ENCODE data around the gene DDX20. TPM values are rescaled to one million over a fixed set of nuclear protein-coding genes. Genes with fewer than 3 reads are reported as not detected.

DDX20 gene
- total RNA-seq, 4 donors from 2014 or later, result 11.9 to 21.5 (median 16.2) TPM

DNA sequence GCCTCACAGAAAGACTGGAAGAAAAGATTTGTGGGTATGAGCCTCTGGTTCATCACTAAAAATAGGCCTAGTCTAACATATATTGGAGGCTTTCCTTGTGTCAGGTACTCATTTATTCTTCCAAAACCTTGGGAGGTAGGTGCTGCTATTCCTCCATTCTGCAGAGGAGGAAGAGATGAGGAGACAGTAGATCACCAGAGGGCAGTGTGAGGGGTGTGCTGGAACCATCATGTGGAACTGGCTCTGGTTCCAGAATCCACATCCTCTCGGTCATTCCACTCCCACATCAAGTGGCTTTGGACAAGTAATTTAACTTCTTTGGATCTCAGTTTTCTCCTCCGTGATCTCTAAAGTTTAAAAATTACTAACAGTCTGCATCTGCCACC, 9.1 kb upstream of the DDX20 start:
- intact Hi-C loops (cut with DNase I; ENCODE audit: low total_unique reads), result no loop called here
- no peak overlapping the region for H3K4me3 ChIP-seq (ENCODE audit: low read depth, poor library complexity, severe bottlenecking)
- DNase-seq (ENCODE audit: low spot score in 2 of 2), result no peak
- WGBS, 2 donors, result 82 to 85% methylated on average over 2 of the region's 2 CpGs
- no peak for TF ChIP-seq POLR2A (IDR thresholded peaks at IDR 0.05)
- TF ChIP-seq, protein P1, sequence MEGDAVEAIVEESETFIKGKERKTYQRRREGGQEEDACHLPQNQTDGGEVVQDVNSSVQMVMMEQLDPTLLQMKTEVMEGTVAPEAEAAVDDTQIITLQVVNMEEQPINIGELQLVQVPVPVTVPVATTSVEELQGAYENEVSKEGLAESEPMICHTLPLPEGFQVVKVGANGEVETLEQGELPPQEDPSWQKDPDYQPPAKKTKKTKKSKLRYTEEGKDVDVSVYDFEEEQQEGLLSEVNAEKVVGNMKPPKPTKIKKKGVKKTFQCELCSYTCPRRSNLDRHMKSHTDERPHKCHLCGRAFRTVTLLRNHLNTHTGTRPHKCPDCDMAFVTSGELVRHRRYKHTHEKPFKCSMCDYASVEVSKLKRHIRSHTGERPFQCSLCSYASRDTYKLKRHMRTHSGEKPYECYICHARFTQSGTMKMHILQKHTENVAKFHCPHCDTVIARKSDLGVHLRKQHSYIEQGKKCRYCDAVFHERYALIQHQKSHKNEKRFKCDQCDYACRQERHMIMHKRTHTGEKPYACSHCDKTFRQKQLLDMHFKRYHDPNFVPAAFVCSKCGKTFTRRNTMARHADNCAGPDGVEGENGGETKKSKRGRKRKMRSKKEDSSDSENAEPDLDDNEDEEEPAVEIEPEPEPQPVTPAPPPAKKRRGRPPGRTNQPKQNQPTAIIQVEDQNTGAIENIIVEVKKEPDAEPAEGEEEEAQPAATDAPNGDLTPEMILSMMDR (IDR thresholded peaks at IDR 0.05), result no peak

- 45 to 49% methylated on average over 3 of the region's 3 CpGs for WGBS, 2 donors
- TF ChIP-seq, protein P1 (IDR thresholded peaks at IDR 0.05), result no peak
- TF ChIP-seq POLR2A (IDR thresholded peaks at IDR 0.05), result no peak
- H3K4me3 ChIP-seq (ENCODE audit: low read depth, poor library complexity, severe bottlenecking), result no peak overlapping the region
- DNase-seq (ENCODE audit: low spot score in 2 of 2), result no peak
- intact Hi-C loops (cut with DNase I; ENCODE audit: low total_unique reads), result no loop called here
These were observed 8.4 kb upstream of the DDX20 start for GRCh38 chr1:111747282-111747734.

- no peak overlapping the region for H3K4me3 ChIP-seq (ENCODE audit: low read depth, poor library complexity, severe bottlenecking)
- WGBS, 2 donors, result 82 to 92% methylated on average over 4 of the region's 4 CpGs
- intact Hi-C loops (cut with DNase I; ENCODE audit: low total_unique reads), result no loop called here
- TF ChIP-seq, protein P1 (IDR thresholded peaks at IDR 0.05), result no peak
- no peak for TF ChIP-seq POLR2A (IDR thresholded peaks at IDR 0.05)
- DNase-seq (ENCODE audit: low spot score in 2 of 2), result no peak
These were observed 7.8 kb upstream of the DDX20 start for GRCh38 chr1:111747947-111748346.

- H3K4me3 ChIP-seq (ENCODE audit: low read depth, poor library complexity, severe bottlenecking), result no peak overlapping the region
These were observed 6.1 kb upstream of the DDX20 start for GRCh38 chr1:111749628-111750027.

GRCh38 chr1:111750856-111751255, 4.8 kb upstream of the DDX20 start:
- H3K4me3 ChIP-seq (ENCODE audit: low read depth, poor library complexity, severe bottlenecking), result no peak overlapping the region
- DNase-seq (ENCODE audit: low spot score in 2 of 2), result no peak
- TF ChIP-seq POLR2A (IDR thresholded peaks at IDR 0.05), result no peak
- TF ChIP-seq, protein P1 (IDR thresholded peaks at IDR 0.05), result no peak
- WGBS, 2 donors, result 80 to 91% methylated on average over 2 of the region's 2 CpGs
- intact Hi-C loops (cut with DNase I; ENCODE audit: low total_unique reads), result no loop called here

More at GRCh38 chr1:111749628-111750027, 6.1 kb upstream of the DDX20 start:
- no peak for DNase-seq (ENCODE audit: low spot score in 2 of 2)
- TF ChIP-seq POLR2A (IDR thresholded peaks at IDR 0.05), result no peak
- TF ChIP-seq, protein P1 (IDR thresholded peaks at IDR 0.05), result no peak
- intact Hi-C loops (cut with DNase I; ENCODE audit: low total_unique reads), result no loop called here
- 61 to 86% methylated on average over 3 of the region's 3 CpGs for WGBS, 2 donors

- TF ChIP-seq, protein P1 (IDR thresholded peaks at IDR 0.05), result no peak
- TF ChIP-seq POLR2A (IDR thresholded peaks at IDR 0.05), result no peak
- no peak for DNase-seq (ENCODE audit: low spot score in 2 of 2)
- intact Hi-C loops (cut with DNase I; ENCODE audit: low total_unique reads), result no loop called here
- H3K4me3 ChIP-seq (ENCODE audit: low read depth, poor library complexity, severe bottlenecking), result no peak overlapping the region
- WGBS, 2 donors, result 47 to 62% methylated on average over 2 of the region's 2 CpGs
These were observed 3.7 kb upstream of the DDX20 start for GRCh38 chr1:111751906-111752575.
